ENCODE results near the gene CROCC2. TPM values are rescaled to one million over a fixed set of nuclear protein-coding genes. Genes with fewer than 3 reads are reported as not detected.

CROCC2 gene
- total and polyA plus RNA-seq, 2 donors (not counting 1 experiment from before 2014, with no cell fraction given): not detected

DNA sequence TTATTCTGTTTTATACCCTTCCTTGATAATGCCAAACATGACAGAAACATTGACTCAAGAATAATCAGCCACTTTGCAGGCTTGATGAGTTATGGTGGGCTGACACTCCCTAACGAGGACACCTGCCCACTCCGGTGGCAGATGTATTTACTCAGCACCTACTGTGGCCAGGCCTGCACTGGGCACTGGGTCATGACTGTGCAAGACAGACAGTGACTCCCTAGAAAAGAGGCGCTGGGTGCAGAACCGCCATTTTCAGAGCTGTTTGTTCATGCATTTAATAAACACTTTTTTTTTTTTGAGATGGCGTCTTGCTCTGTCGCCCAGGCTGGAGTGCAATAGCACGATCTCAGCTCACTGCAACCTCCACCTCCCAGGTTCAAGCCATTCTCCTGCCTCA lies 124.7 kb downstream of the CROCC2 start:
- Histone ChIP-seq H3K4me2 (replicated peaks; ENCODE audit: low read depth, low read length, poor library complexity, severe bottlenecking) (no peak overlapping the region), H3K27ac (ENCODE audit: low read length in 2 of 2) (no peak overlapping the region), H3K4me3 (ENCODE audit: control extremely low read depth in 1 of 5, extremely low read depth in 1 of 5, insufficient read depth in 1 of 5, low read depth in 2 of 5, low read length in 4 of 5) (no peak overlapping the region), H3K27me3 (replicated peaks in 1 of 4; ENCODE audit: control extremely low read depth in 1 of 4, control insufficient read depth in 3 of 4, insufficient read depth in 4 of 4, low read length in 3 of 4) (peaks cover 0 to 3% (median 0%) of the 10 kb centered on the region in 4 experiments), H3K9me3 (ENCODE audit: control extremely low read depth in 1 of 3, control insufficient read depth in 2 of 3, insufficient read depth in 1 of 3, low read length in 2 of 3) (peaks cover 0 to 32% (median 13%) of the 10 kb centered on the region in 3 donors), H2AFZ (ENCODE audit: insufficient read depth, low read depth, low read length, poor library complexity, severe bottlenecking) (no peak overlapping the region), H4K20me1 (ENCODE audit: control insufficient read depth, insufficient read depth, low read length, poor library complexity, severe bottlenecking) (no peaks in the 10 kb centered on the region), H3K79me2 (ENCODE audit: control insufficient read depth, insufficient read depth, low read length) (no peaks in the 10 kb centered on the region), H3K36me3 (replicated peaks in 1 of 2; ENCODE audit: control extremely low read depth in 1 of 2, control insufficient read depth in 1 of 2, extremely low read depth in 1 of 2, insufficient read depth in 2 of 2, low read length in 1 of 2) (no peaks in the 10 kb centered on the region), H3K9ac (ENCODE audit: low read length) (no peak overlapping the region), H3K4me1 (ENCODE audit: control insufficient read depth in 2 of 2, insufficient read depth in 2 of 2, low read length in 2 of 2) (peaks cover 9 to 19% of the 10 kb centered on the region in 2 donors)
- DNase-seq (no peak), ATAC-seq (ENCODE audit: low read depth) (no peak)
- no peak overlapping the region for H3K4me3 Mint-ChIP-seq
- peaks cover 22% of the 10 kb centered on the region for H3K4me1 Mint-ChIP-seq
- ChIA-PET CTCF (interaction anchor here (0.8 kb wide), 1 partner anchor 17 kb away, joined by 3 read pairs; no protein-coding TSS in a partner anchor), POLR2A (interaction anchor here (0.7 kb wide), 1 partner anchor 283 kb away, joined by 3 read pairs; no protein-coding TSS in a partner anchor)
- peaks cover 10% of the 10 kb centered on the region for H3K9me3 Mint-ChIP-seq (ENCODE audit: insufficient read depth)
- 92% methylated on average over 4 of the region's 7 CpGs for WGBS (ENCODE audit: insufficient coverage)
- intact Hi-C loops (cut with micrococcal nuclease): no loop called here
- no peaks in the 10 kb centered on the region for H3K27me3 Mint-ChIP-seq
- TF ChIP-seq, protein P1, sequence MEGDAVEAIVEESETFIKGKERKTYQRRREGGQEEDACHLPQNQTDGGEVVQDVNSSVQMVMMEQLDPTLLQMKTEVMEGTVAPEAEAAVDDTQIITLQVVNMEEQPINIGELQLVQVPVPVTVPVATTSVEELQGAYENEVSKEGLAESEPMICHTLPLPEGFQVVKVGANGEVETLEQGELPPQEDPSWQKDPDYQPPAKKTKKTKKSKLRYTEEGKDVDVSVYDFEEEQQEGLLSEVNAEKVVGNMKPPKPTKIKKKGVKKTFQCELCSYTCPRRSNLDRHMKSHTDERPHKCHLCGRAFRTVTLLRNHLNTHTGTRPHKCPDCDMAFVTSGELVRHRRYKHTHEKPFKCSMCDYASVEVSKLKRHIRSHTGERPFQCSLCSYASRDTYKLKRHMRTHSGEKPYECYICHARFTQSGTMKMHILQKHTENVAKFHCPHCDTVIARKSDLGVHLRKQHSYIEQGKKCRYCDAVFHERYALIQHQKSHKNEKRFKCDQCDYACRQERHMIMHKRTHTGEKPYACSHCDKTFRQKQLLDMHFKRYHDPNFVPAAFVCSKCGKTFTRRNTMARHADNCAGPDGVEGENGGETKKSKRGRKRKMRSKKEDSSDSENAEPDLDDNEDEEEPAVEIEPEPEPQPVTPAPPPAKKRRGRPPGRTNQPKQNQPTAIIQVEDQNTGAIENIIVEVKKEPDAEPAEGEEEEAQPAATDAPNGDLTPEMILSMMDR (IDR thresholded peaks at IDR 0.05): no peak
- no peak for TF ChIP-seq EZH2 (IDR thresholded peaks at IDR 0.05; ENCODE audit: borderline replicate concordance, insufficient read depth, low read depth, low read length, poor library complexity, severe bottlenecking)
- H3K27ac Mint-ChIP-seq: no peak overlapping the region

DNA sequence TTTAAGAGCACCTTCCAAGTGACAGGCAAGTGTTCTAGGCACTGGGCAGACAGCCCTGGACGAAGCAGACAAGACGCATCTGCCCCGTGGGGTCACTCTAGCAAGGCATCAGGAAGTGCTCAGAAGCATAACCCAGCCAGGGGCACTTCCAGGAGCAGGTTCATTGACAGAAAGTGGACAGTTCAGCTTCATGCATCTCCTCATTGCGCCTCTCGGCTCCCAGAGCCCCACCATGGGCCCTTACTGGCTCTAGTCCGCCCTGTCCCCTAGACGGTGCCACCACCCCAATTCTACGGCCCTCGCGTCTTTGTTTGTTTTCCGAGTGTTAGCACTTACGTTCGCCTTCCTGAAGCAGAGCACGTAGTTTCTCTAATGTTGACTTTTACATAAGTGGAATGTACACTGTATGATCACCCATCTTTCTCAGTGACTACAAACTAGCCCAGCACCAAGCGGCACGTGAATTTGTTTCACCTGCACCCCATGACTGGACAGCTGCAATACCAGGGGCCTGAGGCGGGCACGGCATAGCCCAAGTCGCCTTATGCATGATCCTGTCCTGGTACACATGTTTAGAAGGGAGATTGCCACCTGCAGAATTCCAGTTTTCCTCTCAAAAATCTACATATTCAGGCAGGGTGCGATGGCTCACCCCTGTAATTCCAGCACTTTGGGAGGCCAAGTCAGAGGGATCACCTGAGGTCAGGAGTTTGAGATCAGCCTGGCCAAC lies 125.5 kb downstream of the CROCC2 start:
- no peak for DNase-seq
- Mint-ChIP-seq H3K27me3 (no peaks in the 10 kb centered on the region), H3K4me1 (peaks cover 25% of the 10 kb centered on the region), H3K9me3 (ENCODE audit: insufficient read depth) (peaks cover 7% of the 10 kb centered on the region), H3K4me3 (no peak overlapping the region), H3K27ac (peak overlapping the region; percentile 29)
- no peak for TF ChIP-seq EZH2 (IDR thresholded peaks at IDR 0.05; ENCODE audit: borderline replicate concordance, insufficient read depth, low read depth, low read length, poor library complexity, severe bottlenecking)
- TF ChIP-seq, protein P1 (IDR thresholded peaks at IDR 0.05): no peak
- no peak overlapping the region for H3K4me3 ChIP-seq (ENCODE audit: control extremely low read depth in 1 of 5, extremely low read depth in 1 of 5, insufficient read depth in 1 of 5, low read depth in 2 of 5, low read length in 4 of 5)
- no peaks in the 10 kb centered on the region for H4K20me1 ChIP-seq (ENCODE audit: control insufficient read depth, insufficient read depth, low read length, poor library complexity, severe bottlenecking)
- H3K9ac ChIP-seq (ENCODE audit: low read length): no peak overlapping the region
- intact Hi-C loops (cut with micrococcal nuclease): no loop called here
- H3K9me3 ChIP-seq (ENCODE audit: control extremely low read depth in 1 of 3, control insufficient read depth in 2 of 3, insufficient read depth in 1 of 3, low read length in 2 of 3): peaks cover 0 to 28% (median 7%) of the 10 kb centered on the region in 3 donors
- ChIA-PET POLR2A (interaction anchor here (0.7 kb wide), 1 partner anchor 282 kb away, joined by 3 read pairs; no protein-coding TSS in a partner anchor), CTCF (interaction anchor here (0.8 kb wide), 1 partner anchor 18 kb away, joined by 3 read pairs; no protein-coding TSS in a partner anchor)
- H3K27ac ChIP-seq (ENCODE audit: low read length in 2 of 2): no peak overlapping the region
- 95% methylated on average over 16 of the region's 20 CpGs for WGBS (ENCODE audit: insufficient coverage)
- no peak overlapping the region for H2AFZ ChIP-seq (ENCODE audit: insufficient read depth, low read depth, low read length, poor library complexity, severe bottlenecking)
- H3K79me2 ChIP-seq (ENCODE audit: control insufficient read depth, insufficient read depth, low read length): no peaks in the 10 kb centered on the region
- peaks cover 9 to 23% of the 10 kb centered on the region in 2 donors for H3K4me1 ChIP-seq (ENCODE audit: control insufficient read depth in 2 of 2, insufficient read depth in 2 of 2, low read length in 2 of 2)
- ATAC-seq (ENCODE audit: low read depth): no peak
- H3K27me3 ChIP-seq (replicated peaks in 1 of 4; ENCODE audit: control extremely low read depth in 1 of 4, control insufficient read depth in 3 of 4, insufficient read depth in 4 of 4, low read length in 3 of 4): peaks cover 0 to 3% (median 0%) of the 10 kb centered on the region in 4 experiments
- H3K4me2 ChIP-seq (replicated peaks; ENCODE audit: low read depth, low read length, poor library complexity, severe bottlenecking): no peak overlapping the region
- no peaks in the 10 kb centered on the region for H3K36me3 ChIP-seq (replicated peaks in 1 of 2; ENCODE audit: control extremely low read depth in 1 of 2, control insufficient read depth in 1 of 2, extremely low read depth in 1 of 2, insufficient read depth in 2 of 2, low read length in 1 of 2)

All from B cell (primary cell).